GM10847 (cell line): ENCODE results near the gene ZIC1.

Experiments
- POLR2A ChIP-seq: IDR thresholded peaks from 2 replicates; pipeline ENCODE4 v1.6.1; 2011; ENCODE audit not compliant: insufficient read length; ENCODE audit errors: extremely low read depth

ZIC1 gene

GRCh38 chr3:147388700-147389580, 20.2 kb upstream of the ZIC1 start:
- no peak for TF ChIP-seq POLR2A

DNA sequence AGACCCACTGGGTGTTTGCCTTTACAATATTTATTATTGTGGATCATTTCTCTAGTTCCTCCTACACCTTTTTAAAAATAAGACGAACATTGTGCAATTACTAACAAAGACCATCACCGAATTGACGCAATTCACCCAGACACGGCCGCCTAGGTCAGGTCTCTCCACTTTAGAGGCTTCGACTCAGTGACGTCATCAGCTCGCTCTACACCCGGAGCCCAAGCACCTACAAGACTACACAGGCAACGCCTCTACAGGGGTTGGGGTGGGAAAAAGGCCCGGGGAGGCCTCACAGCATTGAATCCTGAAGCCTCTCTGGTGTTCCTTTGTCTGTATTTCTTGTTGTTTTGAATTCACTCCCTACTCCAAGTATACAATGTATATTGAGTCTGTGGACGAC, 19.4 kb upstream of the ZIC1 start:
- no peak for TF ChIP-seq POLR2A

DNA sequence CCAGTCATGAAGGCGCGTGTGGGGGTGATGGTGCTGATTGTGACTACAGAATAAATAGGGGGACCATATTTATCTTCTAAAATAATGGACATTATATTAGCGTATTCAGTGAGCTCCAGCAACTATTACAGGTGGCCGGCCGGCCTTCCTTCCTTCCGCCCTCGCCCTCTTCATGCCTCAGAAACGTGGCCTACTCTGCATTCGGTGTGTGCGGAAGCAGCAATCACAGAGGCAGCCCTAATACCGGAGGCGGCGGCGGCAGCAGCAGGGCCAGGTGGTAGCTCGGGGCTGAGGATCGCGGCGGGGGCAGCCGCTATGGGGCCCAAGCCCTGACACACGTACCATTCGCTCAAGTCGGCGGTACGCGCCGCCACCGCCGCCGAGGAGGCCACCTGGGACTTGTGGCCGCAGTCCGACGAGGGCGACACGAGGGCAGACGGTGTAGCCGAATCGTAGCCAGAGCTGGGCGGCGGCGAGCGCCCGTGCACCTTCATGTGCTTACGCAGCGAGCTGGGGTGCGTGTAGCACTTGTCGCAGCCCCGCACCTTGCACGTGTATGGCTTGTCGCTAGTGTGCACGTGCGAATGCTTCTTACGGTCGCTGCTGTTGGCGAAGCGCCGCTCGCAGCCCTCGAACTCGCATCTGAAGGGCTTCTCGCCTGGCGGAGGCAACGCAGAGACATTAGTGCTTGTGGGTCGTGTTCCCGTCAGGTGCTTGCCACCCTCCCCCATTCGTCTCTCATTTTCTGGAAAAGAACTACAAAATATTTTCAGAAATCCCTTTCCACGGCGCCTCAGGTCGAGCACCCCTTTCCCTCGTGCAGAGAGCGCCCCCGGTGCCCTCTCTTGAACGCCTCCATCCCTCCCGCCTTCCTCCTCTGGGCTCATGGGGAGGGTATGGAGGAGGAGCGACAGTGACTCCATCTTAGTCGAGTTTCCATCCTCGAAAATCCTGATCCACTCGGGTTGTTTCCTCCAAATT, 18.3 kb upstream of the ZIC1 start:
- TF ChIP-seq POLR2A = no peak

DNA sequence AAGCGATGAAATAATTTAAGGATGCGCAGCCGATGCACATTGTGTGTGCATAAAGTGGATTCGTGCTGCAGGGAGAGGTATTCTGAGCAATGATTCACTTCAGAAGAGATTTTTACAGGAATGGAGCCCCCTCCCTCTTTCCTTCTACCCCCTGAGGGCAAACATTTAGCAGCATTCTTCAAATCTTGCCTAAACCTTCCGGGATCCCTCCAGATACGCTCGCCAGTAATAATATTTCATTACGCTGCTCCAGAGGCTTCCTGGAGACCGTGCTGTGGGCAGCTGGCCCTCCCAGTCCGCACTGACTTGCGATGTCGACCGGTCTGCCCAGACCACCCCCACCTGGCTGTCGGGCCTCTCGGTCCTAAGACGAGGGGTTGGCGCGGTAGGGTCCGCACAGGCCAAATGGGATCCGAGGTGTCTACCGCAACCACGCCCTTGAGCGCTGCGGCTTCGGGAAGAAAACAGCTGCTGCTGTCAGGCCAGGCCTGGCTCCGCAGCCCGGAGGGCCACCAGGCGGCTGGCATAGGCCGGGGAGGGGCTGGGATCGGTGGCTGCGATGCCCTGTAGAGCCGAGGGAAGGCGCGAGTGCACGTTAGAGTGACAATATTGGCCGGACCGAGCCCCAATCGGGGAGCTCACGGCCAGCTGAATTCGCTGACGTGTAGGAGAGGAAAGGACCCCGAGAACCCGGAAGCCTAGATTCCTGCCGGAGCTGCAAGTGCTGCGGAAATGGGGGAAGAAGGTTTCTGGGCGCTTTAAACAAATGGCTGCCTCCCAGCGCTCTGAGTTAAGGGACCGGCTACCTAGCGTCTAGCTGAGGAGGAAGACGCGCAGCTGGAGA, 17.2 kb upstream of the ZIC1 start:
- TF ChIP-seq POLR2A = no peak

DNA sequence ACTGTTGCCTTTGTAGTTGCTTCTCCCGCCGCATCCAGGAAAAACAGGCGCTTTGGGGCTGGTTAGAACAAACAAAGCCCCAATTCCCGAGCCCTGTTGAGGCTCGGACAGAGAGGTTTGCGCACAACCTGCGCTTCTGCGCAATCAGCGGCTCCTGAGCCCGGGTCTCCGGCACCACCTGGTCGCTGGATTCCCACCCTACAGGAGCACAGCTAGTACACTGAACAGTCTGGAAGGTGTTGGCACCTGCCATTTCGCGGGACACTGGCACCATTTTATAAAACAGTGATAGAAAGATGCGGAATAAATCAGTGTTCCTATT, 16.6 kb upstream of the ZIC1 start:
- no peak for TF ChIP-seq POLR2A

DNA sequence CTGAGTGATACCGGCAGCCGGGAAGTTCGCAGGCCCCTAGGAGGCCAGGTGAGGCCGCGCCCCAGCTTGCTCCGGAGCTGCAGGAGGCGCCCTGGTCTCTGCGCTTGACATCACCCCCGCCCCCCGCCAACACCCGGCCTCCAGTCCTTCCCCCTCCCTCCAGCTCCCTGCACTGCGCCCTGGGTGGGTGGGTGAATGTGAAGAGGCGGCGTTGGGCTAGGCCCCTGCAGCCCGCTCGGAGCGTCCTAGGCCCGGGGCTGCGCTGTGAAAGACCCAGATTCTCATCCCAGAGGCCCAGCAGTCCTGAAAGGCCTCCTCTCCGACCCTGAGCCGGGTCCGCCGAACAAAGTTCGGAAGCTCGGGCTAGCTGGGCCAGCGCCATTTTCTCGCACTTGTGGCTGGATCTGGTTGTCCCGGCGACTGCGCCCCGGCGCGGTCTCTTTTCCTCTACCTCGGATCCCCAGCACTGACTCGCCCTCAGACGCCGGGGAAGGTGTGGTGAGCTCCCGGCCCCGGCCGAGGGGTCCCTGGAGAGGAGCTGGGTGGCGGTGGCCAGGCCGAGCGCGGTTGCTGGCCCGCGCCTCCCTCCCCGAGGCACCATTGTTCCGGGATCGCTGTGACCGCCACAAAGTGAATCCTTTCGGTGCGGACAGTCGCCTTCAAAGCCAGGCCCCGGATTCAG, 15.8 kb upstream of the ZIC1 start:
- no peak for TF ChIP-seq POLR2A

- TF ChIP-seq POLR2A = no peak
Observed at GRCh38 chr3:147393943-147394883, 15.0 kb upstream of the ZIC1 start.

DNA sequence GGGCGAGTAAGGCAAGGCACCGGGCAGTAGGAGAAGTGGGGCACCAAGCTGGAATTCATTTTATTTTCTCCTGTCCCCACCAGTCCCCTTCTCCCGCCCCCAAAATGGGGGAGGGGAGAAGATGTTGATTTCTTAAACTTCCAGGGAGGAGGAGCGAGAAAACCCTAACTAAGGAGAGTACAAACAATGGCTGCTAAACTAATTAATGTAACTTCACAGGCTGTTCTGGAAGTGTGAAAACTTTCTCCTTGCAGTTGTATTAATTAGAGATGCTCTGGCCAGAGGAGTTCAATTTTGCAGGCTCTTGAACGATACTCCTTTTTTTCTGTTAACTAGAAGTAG, 14.3 kb upstream of the ZIC1 start:
- no peak for TF ChIP-seq POLR2A

- no peak for TF ChIP-seq POLR2A
Observed at GRCh38 chr3:147395899-147396711, 13.1 kb upstream of the ZIC1 start.

- TF ChIP-seq POLR2A = no peak
Observed at GRCh38 chr3:147396712-147397046, 12.5 kb upstream of the ZIC1 start.

DNA sequence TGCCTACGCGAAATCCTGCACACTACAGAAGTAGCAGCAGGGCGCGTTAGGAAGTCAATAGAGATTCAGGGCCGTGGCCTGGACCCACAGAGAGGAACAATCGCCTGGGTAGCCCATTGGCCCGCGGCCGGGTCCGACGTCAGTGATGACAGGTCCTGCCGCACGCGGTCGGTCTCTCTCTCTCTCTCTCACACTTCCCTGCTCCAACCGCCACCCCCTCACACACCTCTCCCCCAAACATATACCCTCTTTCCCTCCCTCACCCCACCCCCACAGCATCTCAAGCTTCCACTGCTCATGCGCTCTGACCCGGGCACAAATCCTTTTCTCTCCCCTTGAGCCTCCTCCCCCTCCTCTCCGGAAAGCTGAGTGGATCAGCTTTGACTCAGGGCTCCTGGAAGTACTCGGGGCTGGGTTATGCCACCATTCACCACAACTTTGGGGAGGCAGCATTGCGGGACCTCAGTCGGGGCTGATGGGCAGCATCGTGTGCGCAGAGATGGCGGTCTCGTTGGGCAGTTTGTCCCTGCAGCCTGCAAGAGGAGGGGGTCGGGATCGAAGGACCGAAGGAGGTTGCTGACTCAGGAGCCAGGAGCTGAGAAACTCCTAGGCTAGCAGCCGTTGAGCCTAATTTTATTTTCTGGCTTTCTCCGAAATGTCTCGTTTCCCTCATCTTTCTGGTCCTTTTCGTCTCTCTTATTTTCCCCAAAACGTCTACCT, 11.8 kb upstream of the ZIC1 start:
- TF ChIP-seq POLR2A = no peak

DNA sequence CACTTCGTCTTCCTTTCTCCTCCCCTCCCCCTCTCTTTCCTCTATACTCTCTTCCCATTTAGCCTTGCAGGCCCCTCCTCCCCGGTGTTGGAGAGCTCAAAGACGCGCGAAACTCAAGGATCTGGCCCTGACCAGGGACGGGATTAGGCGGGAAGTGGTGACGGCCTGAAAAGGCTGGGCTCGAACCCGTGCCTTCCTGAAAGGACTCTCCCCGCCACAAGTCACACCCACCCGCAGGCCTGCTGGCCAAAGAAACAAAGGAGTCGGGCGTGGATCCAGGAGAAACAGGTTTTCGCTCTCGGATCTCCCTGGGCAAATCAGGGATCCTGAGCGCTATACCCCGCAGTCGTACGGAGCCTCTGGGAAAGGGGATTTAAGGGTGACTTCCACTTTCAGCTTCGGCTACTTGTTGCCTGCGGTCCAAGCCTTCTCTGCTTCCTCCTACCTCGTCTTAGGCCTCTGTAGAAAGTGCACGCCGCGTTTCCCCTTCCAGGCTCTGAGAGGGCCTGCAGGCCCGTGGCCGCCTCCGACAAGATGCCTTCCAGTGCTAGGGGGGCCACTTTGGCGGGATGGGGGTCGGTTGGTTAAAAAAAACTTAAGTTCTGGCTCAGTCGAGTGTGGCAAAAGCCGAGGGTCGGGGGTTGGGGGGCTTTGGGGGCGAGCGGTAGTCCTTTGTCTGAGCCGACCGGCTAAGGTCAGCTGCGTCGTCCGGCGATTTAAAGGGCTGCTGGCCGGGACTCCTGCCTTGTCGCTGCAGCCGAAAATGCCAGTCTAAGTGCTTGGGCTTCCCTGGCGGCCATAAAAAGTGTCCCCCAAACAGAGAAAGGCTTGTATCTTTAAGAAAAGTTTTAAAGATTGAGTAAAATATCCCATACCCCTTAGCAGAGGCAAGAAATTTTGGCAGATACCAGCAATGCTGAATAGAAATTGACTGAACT, 11.0 kb upstream of the ZIC1 start:
- no peak for TF ChIP-seq POLR2A
